LNCAP (cell line): ENCODE measurements around the gene TUBGCP3.

ENCODE experiments used
- CTCF ChIP-seq: fragments of 450-650 bp; IDR thresholded peaks from 2 replicates; pipeline ENCODE4 v1.5.1; 2017; ENCODE audit warnings: mild to moderate bottlenecking

Gene TUBGCP3

DNA sequence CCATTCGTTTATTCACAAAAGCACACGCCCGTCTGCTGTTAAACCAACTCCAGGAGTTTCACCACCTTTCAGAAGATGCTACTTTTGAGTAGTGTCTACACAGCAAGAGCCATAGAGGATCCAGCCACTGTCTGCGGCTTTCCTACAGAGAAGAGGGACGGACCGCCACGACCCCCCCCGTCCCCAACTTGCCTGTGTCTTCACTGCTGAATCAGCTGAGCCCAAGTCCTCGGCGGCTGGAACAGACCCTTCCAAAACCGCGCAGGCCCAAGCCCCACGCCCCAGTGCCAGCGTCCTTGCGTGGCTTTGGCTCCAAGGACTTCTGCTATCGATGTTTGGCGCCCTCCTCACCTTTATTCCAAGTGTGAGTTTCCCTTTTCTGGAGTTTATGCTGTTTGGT lies 146.7 kb downstream of the TUBGCP3 start:
- no peak for TF ChIP-seq CTCF

- no peak for TF ChIP-seq CTCF
These were observed 149.4 kb downstream of the TUBGCP3 start for GRCh38 chr13:112438515-112438914.

DNA sequence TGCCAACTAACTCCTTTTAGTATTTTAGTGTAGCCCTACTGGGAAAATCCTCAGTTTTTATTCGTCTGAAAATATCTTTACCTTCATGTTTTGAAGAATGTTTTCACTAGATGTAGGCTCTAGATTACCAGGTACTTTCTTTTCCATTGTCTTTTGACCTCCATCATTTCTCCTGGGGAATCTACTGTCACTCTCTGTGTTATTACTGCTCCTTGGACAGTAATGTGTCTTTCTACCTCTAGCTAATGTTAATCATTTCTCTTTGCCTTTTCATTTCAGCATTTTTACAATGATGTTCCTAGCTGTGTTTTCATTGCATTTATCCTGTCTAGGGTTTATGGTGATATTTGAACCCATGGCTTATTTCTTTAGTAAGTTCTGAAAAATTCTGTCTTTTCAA lies 149.9 kb downstream of the TUBGCP3 start:
- TF ChIP-seq CTCF: no peak

DNA sequence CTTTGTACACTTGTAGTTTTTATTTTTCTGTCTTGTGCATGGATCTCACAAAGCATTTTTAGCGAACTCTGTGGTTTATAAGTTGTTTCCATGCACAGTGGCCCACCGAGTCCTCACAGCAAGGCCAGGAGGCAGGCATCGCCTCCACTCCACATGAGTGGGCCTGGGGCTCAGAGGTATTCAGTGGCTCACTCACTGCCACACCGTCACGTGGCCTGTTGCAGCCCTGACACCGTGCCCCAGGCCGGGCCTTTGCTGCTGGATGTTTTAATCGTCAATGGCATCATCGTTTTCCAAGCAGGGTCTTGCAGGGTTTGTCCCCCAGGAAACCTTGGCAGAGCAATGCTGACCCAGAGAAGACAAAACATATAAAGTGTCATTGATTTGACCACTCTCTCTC lies 152.0 kb downstream of the TUBGCP3 start:
- TF ChIP-seq CTCF: no peak
